Umbilical cord (tissue), 2 donors: ENCODE data around the gene TRIM26. TPM values are rescaled to one million over a fixed set of nuclear protein-coding genes. Genes with fewer than 3 reads are reported as not detected.
A peak's percentile ranks its signal among the peaks of the same experiment; 100 is the strongest.
"Not testable (repeated sequence)": the region's sequence is repeated elsewhere in the genome, so short reads cannot be mapped to it uniquely, and the experiment has no call there.

Experiments used
- DNase-seq: peaks from one replicate; pipeline ENCODE4 v3.0.0-alpha.2; 2015; ENCODE audit warnings: low spot score
- total RNA-seq: library from RNA; depleted of rRNA; stranded (reverse); fragments of >200 nt; gene quantifications from one replicate; pipeline ENCODE4 v1.2.3, GENCODE V29; 2014; ENCODE audit warnings: low replicate concordance; ENCODE audit not compliant: insufficient read depth

Gene TRIM26
- total RNA-seq, 1 donor from 2014 or later, result 15.6 TPM

DNA sequence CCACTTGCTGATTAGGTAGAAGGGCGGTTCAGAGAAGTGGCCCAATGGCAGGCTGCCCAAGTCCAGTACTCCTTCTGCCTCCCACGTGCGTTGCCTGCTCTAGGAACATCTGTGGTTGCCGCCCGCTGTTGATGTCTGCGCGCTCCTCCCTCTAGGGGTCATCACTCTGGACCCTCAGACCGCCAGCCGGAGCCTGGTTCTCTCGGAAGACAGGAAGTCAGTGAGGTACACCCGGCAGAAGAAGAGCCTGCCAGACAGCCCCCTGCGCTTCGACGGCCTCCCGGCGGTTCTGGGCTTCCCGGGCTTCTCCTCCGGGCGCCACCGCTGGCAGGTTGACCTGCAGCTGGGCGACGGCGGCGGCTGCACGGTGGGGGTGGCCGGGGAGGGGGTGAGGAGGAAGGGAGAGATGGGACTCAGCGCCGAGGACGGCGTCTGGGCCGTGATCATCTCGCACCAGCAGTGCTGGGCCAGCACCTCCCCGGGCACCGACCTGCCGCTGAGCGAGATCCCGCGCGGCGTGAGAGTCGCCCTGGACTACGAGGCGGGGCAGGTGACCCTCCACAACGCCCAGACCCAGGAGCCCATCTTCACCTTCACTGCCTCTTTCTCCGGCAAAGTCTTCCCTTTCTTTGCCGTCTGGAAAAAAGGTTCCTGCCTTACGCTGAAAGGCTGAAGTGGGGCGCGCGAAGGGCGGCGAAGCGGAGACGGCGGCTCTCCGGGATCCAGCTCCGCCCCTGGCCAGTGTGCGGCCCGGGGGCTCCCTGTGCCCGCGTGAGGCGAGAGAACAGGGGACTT is 41.3 kb downstream of the TRIM26 start:
- peak; percentile 5 for DNase-seq

- peak; percentile 33 for DNase-seq
Measured at GRCh38 chr6:30169658-30170614, 43.3 kb downstream of the TRIM26 start.

GRCh38 chr6:30168741-30169140 is 44.5 kb downstream of the TRIM26 start:
- no peak for DNase-seq

GRCh38 chr6:30167101-30167500 is 46.1 kb downstream of the TRIM26 start:
- DNase-seq, result no peak

DNA sequence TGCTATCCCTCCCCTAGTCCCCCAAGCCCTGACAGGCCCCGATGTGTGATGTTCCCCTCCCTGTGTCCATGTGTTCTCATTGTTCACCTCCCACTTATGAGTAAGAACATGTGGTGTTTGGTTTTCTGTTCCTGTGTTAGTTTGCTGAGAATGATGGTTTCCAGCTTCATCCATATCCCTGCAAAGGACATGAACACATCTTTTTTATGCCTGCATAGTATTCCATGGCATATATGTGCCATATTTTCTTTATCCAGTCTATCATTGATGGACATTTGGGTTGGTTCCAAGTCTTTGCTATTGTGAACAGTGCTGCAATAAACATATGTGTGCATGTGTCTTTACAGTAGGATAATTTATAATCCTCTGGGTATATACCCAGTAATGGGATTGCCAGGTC is 48.0 kb downstream of the TRIM26 start:
- DNase-seq, result not testable (repeated sequence)

- DNase-seq, result no peak
Measured at GRCh38 chr6:30164714-30165113, 48.5 kb downstream of the TRIM26 start.

DNA sequence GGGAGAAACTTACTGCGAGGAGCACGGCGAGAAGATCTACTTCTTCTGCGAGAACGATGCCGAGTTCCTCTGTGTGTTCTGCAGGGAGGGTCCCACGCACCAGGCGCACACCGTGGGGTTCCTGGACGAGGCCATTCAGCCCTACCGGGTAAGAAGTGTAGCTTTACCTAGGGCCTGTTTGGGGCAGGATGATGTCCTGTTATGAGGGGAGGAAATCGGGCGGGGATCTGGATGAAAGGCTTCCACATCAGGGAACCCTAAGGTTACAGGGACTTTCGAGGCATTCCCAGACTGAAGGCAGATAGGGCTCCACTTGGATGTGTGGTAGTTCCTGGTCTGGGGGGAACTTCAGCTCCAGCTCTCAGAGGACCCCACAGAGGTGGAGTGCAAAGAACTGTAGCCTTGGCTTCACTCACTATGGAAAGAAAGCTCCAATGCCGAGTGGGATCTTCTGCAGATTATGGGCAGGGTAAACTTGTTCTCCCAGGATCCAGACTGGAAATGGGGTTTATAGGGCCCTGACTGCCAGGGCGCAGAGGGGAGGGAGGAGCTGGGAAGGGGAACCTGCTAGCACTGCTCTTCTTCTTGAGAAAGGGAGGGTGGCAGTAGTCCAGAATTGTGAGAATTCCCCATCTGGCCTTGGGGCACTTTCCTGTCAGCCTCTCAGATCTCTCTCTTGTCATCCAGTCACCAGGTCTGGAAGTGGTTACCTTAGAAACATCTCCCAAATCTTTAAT is 49.1 kb downstream of the TRIM26 start:
- no peak for DNase-seq

- no peak for DNase-seq
Measured at GRCh38 chr6:30163090-30163917, 49.9 kb downstream of the TRIM26 start, which contains the start of gene TRIM15. TRIM15 (plus strand) TSS chr6:30163546; CDS start chr6:30163685, 139 bp downstream.

- no peak for DNase-seq
Measured at GRCh38 chr6:30162265-30163089, 50.7 kb downstream of the TRIM26 start.

- no peak for DNase-seq
Measured at GRCh38 chr6:30160785-30161531, 52.2 kb downstream of the TRIM26 start, which contains the start of gene TRIM10. TRIM10 (minus strand) TSS chr6:30161211; CDS start chr6:30160858, 353 bp downstream.

- no peak for DNase-seq
Measured at GRCh38 chr6:30160008-30160784, 53.0 kb downstream of the TRIM26 start.

DNA sequence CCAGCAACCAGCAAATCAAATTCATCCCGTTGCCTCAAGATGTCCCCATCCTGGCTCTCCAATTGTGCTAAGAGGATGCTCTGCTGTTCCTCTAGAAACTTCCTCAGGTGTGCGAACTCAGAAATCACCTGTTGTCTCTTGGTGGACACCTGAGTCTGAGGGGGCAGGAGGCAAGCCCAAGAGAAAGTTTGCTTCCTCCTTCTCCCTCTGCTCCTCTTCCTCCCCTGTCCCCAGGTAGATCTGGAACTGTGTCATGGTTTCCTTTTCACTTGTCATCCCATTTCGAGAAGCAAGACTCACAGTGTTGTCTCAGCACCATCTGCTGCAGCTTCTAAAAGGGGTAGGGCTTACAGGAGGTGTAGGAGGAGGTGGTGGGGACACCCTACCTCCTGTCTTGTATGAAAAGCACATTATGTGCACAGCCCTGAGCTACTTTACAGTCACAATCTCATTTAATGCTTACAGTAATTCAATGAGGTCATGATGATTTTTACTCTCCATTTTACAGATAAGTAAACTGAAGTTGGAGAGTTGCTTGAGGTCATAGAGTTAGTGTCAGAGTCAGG is 54.6 kb downstream of the TRIM26 start:
- no peak for DNase-seq

GRCh38 chr6:30157999-30158398 is 55.2 kb downstream of the TRIM26 start:
- DNase-seq, result no peak

GRCh38 chr6:30157581-30157980 is 55.6 kb downstream of the TRIM26 start:
- no peak for DNase-seq

DNA sequence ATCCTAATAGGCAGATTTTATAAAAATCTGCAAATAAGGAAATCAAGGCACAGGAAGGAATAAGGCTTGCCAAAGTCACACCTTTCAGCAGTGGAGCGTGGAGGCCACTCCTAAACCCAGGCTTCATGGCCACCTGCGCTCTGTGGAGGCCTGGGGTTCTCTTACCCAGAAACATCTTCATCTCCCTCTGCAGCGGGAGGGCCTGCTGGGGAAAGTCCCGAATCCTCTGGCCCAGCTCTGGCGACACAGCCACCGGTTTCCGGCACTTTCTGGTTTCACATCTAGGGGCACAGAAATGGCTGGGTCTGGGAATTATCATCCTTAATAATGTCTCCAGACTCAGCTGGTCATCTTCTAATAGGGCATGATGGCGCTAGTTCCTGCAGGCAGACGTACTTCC is 56.4 kb downstream of the TRIM26 start:
- no peak for DNase-seq

- no peak for DNase-seq
Measured at GRCh38 chr6:30156262-30156599, 57.0 kb downstream of the TRIM26 start.

DNA sequence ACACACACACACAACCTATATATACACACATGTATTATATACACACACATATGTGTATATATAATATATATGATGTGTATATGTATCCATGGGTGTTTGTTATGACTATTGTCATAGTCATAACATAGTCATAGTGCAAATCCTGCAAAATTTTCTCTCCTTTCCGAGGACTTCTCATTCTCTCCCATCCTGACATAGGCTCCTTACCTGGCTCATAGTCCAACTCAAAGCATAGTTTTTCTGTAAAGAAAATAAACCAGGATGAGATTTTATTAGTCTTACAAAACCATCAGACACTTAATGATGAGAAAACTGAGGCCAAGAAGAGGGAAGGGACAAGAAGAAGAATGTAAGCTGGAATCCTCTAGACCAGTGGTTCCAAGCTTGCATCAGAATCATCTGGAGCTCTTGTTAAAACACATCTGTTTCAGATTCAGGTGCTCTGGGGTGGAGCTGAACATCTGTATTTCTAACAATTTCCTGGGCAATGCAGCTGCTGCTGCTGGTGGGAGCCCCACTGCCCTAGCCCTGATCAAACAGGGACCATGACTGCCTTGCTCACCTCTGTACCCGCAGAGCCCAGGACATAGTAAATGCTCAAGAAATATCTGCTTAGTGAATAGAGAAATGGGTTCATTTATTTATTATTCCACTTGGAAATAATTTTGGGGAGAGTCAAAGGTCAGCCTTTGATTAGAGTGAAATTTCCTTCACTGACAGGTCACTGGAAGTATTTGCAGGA is 57.5 kb downstream of the TRIM26 start:
- DNase-seq, result no peak
